ENCODE results near the gene ABCB10. TPM values are rescaled to one million over a fixed set of nuclear protein-coding genes. Genes with fewer than 3 reads are reported as not detected.

The ABCB10 gene
- total RNA-seq, 1 donor from 2014 or later = 16.4 TPM

- TF ChIP-seq CTCF (IDR thresholded peaks at IDR 0.05; ENCODE audit: unreplicated experiment) = no peak
- no peak overlapping the region for H3K27ac Mint-ChIP-seq
- H3K4me1 Mint-ChIP-seq = peaks cover 12% of the 10 kb centered on the region
- peaks cover 7% of the 10 kb centered on the region for H3K36me3 Mint-ChIP-seq
- H3K4me3 Mint-ChIP-seq = no peak overlapping the region
- DNase-seq (ENCODE audit: low spot score in 2 of 2, unreplicated experiment in 2 of 2) = no peak
- H3K27me3 Mint-ChIP-seq (ENCODE audit: low read depth) = no peaks in the 10 kb centered on the region
- H3K9me3 Mint-ChIP-seq = no peaks in the 10 kb centered on the region
Measured at GRCh38 chr1:229550812-229551567, 7.5 kb downstream of the ABCB10 start.

GRCh38 chr1:229547542-229547941, 11.0 kb downstream of the ABCB10 start:
- DNase-seq (ENCODE audit: low spot score in 2 of 2, unreplicated experiment in 2 of 2) = no peak
- Mint-ChIP-seq H3K27me3 (ENCODE audit: low read depth) (no peaks in the 10 kb centered on the region), H3K9me3 (no peaks in the 10 kb centered on the region), H3K27ac (no peak overlapping the region), H3K4me3 (no peak overlapping the region), H3K36me3 (peaks cover 27% of the 10 kb centered on the region), H3K4me1 (peaks cover 2% of the 10 kb centered on the region)
- no peak for TF ChIP-seq CTCF (IDR thresholded peaks at IDR 0.05; ENCODE audit: unreplicated experiment)

- H3K27me3 Mint-ChIP-seq (ENCODE audit: low read depth) = no peaks in the 10 kb centered on the region
- no peak for DNase-seq (ENCODE audit: low spot score in 2 of 2, unreplicated experiment in 2 of 2)
- TF ChIP-seq CTCF (IDR thresholded peaks at IDR 0.05; ENCODE audit: unreplicated experiment) = no peak
- no peak overlapping the region for H3K4me3 Mint-ChIP-seq
- H3K27ac Mint-ChIP-seq = no peak overlapping the region
- H3K4me1 Mint-ChIP-seq = no peaks in the 10 kb centered on the region
- H3K36me3 Mint-ChIP-seq = peaks cover 34% of the 10 kb centered on the region
- H3K9me3 Mint-ChIP-seq = no peaks in the 10 kb centered on the region
Measured at GRCh38 chr1:229544587-229544986, 13.9 kb downstream of the ABCB10 start.

GRCh38 chr1:229539863-229540506, 18.5 kb downstream of the ABCB10 start:
- no peak for TF ChIP-seq CTCF (IDR thresholded peaks at IDR 0.05; ENCODE audit: unreplicated experiment)
- Mint-ChIP-seq H3K9me3 (no peaks in the 10 kb centered on the region), H3K27me3 (ENCODE audit: low read depth) (no peaks in the 10 kb centered on the region), H3K36me3 (peaks cover 50% of the 10 kb centered on the region), H3K4me1 (no peaks in the 10 kb centered on the region), H3K4me3 (no peak overlapping the region), H3K27ac (no peak overlapping the region)
- no peak for DNase-seq (ENCODE audit: low spot score in 2 of 2, unreplicated experiment in 2 of 2)

- Mint-ChIP-seq H3K36me3 (peaks cover 46% of the 10 kb centered on the region), H3K4me1 (no peaks in the 10 kb centered on the region), H3K27ac (no peak overlapping the region), H3K9me3 (no peaks in the 10 kb centered on the region), H3K27me3 (ENCODE audit: low read depth) (no peaks in the 10 kb centered on the region), H3K4me3 (no peak overlapping the region)
- no peak for TF ChIP-seq CTCF (IDR thresholded peaks at IDR 0.05; ENCODE audit: unreplicated experiment)
- no peak for DNase-seq (ENCODE audit: low spot score in 2 of 2, unreplicated experiment in 2 of 2)
Measured at GRCh38 chr1:229538945-229539344, 19.6 kb downstream of the ABCB10 start.

All from mesothelial cell of epicardium (in vitro differentiated cells).